GM18873 (cell line): Measurements from ENCODE around the gene FAM83E.
"Not testable (repeated sequence)": the region's sequence is repeated elsewhere in the genome, so short reads cannot be mapped to it uniquely, and the experiment has no call there.

Source experiments
- ATAC-seq: cut with Tn5 transposase; IDR thresholded peaks from one replicate; pipeline ENCODE4 v1.9.1; 2021; ENCODE audit warnings: mild to moderate bottlenecking, moderate library complexity, moderate number of reproducible peaks; ENCODE audit not compliant: unreplicated experiment, low FRiP score

The FAM83E gene

DNA sequence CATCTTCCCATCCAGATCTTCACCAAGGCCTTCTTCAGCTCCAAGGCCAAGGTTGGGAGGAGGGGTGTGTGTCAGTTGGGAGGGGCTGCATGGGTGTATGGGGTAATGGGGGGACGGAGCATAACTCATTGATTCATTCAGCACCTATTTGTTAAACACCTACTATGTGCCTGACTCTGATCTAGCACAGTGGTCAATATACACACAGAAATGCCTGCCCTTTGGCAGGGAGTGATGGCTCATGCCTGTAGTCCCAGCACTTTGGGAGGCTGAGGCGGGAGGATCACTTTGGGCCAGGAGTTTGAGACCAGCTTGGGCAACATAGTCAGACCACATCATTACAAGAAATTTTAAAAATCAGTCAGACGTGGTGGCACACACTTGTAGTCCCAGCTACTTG lies 27.5 kb downstream of the FAM83E start:
- no peak for ATAC-seq

DNA sequence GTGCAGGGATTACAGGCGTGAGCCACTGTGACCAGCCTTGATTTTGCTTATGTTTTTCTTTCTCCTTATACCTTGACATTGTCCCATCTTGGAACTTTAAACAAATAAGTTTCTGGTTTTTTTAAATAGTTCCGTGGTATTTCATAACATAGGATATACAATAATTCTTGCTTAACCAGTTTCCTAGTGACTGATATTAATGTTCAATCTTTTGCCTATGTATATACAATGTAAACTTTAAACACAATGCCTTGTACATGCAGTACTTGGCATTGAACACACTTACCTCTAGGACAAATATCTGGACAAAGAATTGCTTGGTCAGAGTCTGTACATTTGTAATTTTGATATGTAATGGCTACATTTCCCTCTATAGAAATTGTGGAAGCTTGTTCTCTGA lies 32.7 kb downstream of the FAM83E start:
- ATAC-seq: no peak

DNA sequence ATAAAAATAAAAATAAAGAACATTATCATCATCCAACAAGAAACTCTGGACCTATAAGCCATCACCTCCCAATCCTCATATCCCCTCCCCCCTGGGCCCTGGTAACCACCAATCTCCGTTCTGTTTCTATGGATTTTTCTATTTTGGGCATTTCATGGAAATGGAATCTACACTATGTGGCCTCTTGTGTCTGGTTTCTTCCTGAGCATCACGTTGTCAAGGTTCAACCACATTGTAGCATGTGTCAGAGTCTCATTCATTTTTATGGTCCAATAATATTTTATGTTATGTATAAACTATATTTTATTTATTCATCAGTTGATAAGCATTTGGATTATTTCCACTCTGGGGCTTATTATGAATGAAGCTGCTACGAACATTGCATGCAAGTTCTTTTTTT lies 36.0 kb downstream of the FAM83E start:
- ATAC-seq: no peak

DNA sequence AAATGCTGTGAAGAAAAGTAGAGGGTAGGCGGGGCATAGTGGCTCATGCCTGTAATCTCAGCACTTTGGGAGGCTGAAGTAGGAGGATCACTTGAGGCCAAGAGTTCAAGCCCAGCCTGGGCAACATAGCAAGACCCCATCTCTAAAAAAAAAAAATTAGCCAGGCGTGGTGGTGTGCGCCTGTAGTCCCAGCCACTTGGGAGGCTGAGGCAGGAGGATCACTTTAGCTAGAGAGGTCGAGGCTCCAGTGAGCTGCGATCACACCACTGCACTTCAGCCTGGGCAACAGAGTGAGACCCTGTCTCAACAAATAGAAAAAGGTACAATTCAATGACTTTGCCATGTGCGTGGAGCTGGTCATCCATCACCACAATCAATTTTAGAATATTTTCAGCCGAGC lies 37.0 kb downstream of the FAM83E start:
- not testable (repeated sequence) for ATAC-seq

DNA sequence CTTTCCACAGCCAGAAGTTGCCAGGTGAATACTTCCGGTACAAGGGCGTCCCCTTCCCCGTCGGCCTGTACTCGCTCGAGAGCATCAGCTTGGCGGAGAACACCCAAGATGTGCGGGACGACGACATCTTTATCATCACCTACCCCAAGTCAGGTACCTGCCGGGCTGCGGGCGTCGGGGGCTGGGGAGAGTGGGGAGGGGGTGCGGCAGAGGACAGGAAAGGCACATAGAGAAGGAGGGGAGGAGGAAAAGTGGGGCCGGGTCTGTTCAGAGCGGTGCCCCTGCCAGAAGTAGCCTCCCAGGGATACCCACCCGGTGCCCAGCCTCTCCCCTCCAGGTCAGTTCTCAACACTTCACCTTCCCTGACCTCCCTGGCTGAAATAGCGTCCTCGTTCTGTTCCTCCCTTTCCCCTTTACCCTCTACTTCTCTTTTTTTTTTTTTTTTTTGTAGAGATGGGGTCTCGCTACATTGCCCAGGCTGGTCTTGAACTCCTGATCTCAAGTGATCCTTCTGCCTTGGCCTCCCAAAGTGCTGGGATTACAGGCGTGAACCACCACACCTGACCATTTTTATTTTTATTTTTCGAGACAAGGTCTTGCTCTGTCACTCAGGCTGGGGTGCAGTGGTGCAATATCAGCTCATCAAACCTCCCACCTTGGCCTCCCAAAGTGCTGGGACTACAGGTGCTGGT lies 38.8 kb downstream of the FAM83E start:
- ATAC-seq: no peak

DNA sequence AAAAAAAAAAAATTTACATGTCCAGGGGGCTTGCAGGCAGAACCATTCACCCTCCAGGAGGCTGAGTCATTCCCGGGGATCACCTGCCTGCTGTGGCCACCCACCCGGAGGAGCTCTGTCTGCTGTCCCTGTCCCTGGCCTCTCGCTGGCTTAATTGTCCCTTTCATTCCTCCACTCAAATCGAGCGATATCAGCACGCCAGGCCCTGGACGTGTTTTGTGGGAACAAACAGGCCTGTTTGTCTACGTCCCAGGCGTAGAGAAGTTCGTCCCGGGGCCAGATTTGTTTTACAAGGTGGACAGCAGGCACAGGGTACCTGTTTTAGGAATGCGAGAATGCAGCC lies 41.7 kb downstream of the FAM83E start:
- ATAC-seq: no peak

DNA sequence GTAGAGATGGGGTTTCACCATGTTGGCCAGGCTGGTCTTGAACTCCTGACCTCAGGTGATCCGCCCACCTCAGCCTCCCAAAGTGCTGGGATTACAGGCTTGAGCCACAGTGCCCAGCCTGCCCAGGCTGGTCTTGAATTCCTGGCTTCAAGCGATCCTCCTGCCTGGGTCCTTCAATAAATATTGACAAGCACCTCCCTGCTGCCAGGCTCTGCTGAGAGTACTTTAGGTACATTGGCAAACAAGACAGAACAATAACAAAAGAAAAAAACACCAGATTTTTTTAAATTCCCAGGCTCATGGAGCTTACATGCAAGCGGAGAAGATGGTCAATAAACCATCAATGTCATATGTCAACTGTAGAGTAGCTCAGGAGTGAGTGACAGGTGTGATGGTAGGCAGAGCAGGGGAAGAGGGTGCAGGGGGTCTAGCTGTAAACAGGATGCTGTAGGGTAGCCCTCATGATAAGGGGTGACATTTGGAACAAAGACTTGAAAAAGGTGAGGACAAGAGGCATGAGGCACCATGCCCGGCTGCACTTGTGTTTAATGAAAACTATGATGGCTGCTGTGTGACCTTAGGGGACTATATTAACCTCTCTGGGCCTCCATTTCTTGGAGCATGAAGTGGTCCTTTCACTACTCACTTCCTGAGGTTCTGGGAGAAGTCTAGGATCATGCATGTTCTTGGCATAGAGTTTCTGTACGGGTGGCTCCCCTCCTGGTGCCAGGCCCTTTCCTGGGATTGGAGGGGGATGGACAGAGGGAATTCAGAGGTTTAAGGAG lies 43.3 kb downstream of the FAM83E start:
- no peak for ATAC-seq

DNA sequence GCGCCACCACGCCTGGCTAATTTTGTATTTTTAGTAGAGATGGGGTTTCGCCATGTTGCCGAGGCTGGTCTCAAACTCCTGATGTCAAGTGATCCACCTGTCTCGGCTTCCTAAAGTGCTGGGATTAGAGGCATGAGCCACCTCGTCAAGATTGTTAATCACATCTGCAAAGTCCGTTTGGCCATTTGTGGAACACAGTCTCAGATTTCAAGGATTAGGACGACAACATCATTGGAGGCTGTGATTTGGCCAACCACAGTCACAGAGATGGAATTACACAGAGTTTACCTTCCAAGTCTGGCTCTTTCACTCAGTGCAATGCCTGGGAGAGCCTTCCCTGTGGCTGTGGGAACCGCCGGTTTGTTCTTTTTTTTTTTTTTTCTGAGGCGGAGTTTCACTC lies 45.1 kb downstream of the FAM83E start:
- no peak for ATAC-seq

DNA sequence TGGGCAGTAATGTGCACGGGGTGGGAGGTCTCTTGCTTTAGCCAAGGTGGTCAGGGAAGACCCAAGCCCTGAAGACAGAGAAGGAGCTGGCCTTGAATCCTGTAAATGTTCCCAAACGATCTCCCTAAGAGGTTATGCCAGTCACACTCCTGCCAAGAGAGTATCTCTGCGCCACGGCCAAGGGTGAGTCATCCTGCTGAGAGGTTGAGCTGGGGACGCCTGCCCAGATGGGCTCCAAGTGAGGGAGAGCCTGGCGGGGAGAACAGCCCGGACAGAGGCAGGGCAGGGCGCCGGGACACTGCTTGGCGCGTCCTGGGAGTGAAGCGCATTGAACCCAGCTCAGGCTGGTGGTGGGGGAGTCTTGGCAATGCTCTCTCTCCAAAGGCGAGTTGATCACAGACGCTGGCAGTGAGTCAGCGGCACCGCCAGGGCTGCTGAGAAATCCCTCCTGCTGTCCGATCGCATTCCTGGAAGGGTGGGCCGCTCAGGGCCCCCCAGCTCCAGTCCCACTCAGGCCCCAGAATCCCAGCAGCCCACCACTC lies 46.5 kb downstream of the FAM83E start:
- ATAC-seq: no peak

DNA sequence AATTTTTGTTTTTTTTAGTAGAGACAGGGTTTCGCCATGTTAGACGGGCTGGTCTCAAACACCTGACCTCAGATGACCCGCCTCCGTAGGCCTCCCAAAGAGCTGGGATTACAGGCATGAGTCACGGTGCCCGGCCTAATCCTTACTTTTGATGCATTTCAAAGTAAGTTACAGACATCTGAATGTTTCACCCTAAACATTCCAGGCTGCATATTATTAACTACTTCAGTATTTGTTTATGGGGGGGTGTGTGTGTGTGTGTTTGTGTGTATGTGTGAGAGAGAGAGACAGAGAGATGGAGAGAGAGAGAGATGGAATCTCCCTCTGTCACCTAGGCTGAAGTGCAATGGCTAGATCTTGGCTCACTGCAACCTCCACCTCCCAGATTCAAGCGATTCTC lies 49.8 kb downstream of the FAM83E start:
- ATAC-seq: no peak
